SIG-M5 (cell line): ENCODE results near the gene SRGAP3.
A peak's percentile ranks its signal among the peaks of the same experiment; 100 is the strongest.
"Not testable (repeated sequence)": the region's sequence is repeated elsewhere in the genome, so short reads cannot be mapped to it uniquely, and the experiment has no call there.

Source experiments
- DNase-seq: peaks from one replicate; lab custom pipeline; 2025; lab: John Stamatoyannopoulos, UW

The SRGAP3 gene

GRCh38 chr3:9249273-9250192 is at the start of gene SRGAP3:
Gene SRGAP3, minus strand, starts transcription at chr3:9249646. Its CDS starts 695 bp downstream, at chr3:9248951.
- DNase-seq, result peak; percentile 93

- no peak for DNase-seq
Measured at GRCh38 chr3:9298236-9298635, 48.8 kb upstream of the SRGAP3 start.

- DNase-seq, result no peak
Measured at GRCh38 chr3:9296241-9296640, 46.8 kb upstream of the SRGAP3 start.

DNA sequence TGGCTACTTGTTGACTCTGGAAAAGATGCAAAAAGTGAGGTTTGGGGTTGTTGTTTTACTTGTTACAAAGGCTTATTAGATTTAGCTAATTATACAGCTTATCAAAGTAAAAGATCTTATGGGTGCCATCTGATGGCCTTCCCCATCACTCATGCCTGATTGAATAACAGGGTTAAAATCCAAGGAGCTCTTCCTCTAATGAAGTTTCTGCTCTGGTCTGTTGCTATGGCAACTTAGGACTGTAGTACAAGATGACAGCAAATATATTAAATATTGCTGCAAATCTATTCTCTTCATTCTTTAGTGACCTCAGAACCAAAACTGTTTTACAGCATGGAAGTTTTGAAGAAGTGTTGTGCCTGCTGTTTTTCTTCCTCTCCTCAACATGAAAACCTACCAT is 45.6 kb upstream of the SRGAP3 start:
- no peak for DNase-seq

DNA sequence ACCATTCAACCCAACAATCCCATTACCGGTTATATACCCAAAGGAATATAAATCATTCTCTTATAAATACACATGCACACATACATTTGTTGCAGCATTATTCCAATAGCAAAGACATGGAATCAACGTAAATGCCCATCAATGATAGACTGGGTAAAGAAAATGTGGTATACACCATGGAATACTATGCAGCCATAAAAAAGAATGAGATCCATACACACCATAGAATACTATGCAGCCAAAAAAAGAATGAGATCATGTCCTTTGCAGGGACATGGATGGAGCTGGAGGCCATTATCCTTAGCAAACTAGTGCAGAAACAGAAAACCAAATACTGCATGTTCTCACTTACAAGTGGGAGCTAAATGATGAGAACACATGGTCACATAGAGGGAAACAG is 44.5 kb upstream of the SRGAP3 start:
- not testable (repeated sequence) for DNase-seq

DNA sequence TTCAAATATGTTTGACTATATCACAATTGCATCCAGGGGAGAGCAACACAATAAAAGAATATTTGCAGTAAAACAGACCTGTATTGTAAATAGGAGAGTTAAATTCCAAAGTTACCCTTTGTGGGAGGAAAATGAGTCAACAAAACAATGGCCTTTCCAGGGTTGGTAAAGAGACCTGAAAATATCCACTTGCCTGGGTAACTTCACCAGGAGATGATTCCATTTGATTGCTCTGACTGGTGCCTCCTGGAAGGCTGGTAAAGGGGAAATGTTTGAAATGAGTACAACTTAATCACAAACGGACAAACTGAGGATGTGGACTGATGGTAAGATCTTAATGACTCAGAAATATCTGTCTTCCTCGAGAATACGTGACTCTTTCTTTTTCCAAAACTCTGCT is 43.6 kb upstream of the SRGAP3 start:
- no peak for DNase-seq

GRCh38 chr3:9292516-9292915 is 43.1 kb upstream of the SRGAP3 start:
- no peak for DNase-seq

GRCh38 chr3:9291821-9292410 is 42.5 kb upstream of the SRGAP3 start:
- no peak for DNase-seq

GRCh38 chr3:9290566-9290965 is 41.1 kb upstream of the SRGAP3 start:
- no peak for DNase-seq

GRCh38 chr3:9281533-9281932 is 32.1 kb upstream of the SRGAP3 start:
- not testable (repeated sequence) for DNase-seq

DNA sequence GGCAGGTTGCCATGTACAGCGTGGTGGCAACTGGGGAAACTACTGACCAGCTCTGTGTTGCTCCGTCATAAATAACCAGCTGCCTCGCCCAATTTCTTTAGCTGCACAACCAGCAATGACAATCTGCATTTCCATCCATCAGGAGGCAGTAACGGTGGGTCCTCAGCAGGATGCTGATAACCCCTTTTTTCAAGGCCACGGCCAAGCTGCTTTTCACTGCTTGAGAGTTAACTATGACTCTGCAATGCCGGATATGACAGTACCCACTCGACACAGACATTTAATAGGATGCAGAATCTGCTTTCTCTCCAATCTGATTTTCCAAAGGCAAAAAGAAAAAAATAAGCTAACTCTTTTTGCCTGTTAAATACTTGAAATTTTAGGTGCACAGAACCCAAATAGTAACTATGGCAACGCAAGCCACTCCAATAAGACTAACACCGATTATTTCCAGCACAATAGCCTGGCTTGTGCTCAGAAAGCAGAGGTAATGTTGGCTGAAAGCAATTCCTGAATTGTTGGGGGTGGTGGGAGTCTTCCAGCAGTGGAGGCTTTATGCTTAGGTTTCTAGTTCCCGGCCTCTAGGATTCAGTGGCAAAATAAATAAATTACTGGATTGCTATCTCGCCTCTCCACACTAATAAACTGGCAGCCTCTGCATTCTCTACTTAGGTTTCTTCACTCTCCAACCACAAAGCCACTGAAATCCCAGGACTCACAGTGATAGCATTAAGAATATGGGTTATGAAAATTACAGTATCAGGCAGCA is 31.2 kb upstream of the SRGAP3 start:
- DNase-seq, result no peak

GRCh38 chr3:9279966-9280365 is 30.5 kb upstream of the SRGAP3 start:
- DNase-seq, result no peak

DNA sequence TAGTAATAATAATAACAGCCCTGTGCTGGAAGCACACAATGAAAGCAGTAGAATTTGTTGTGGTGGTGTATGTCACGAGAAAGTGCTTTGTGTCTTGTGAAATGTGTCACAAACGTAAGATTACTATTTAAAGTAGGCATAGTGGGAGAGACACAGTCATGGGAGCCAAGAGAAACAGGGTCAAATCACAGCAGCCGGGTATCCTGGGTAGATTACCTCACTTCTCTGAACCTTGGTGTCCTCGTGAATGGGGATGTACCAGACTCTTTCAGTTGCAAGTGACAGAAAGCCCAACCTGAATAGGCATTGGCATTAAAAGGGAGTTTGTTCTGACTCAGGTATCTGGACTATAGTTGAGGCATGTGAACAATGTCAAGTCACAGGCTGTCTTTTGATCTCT is 29.1 kb upstream of the SRGAP3 start:
- DNase-seq, result no peak

DNA sequence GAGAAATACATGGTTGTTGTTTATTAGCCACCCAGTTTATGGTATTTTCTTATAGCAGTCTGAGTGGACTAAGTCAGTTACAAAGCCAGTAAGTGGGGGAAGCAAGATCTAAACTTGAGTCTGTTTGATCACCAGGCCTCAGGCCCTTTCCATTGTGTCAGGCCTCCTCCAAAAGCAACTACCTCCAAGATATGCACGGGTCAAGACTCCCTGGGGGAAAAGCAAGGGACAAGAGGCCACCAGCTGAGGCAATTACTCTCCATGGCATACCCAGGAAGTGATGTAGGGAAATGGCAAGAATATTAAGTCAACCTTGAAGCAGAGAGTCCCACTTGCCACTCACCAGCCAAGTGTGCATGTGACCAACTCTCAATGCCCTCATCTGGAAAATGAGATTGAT is 28.6 kb upstream of the SRGAP3 start:
- no peak for DNase-seq

- DNase-seq, result no peak
Measured at GRCh38 chr3:9276761-9277370, 27.4 kb upstream of the SRGAP3 start.

GRCh38 chr3:9271903-9272302 is 22.5 kb upstream of the SRGAP3 start:
- no peak for DNase-seq

DNA sequence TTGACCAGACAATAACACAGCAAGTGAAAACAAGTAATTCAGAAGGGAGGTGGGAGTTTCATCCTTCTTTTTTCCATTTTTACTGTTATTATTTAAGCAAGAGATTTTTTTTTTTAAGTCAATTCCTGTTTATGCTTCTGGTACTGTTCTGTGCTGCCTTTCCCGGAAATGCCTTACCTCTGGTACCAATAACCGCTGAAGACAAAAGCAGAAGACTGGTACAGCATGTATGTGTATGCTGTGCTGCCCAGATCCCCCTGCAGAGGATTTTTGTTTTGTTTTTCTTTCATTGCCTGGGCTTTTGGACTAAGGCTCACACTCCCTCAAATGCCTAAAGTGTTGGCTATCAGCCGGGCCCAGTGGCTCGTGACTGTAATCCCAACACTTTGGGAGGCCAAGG is 21.3 kb upstream of the SRGAP3 start:
- DNase-seq, result no peak

- no peak for DNase-seq
Measured at GRCh38 chr3:9266716-9267115, 17.3 kb upstream of the SRGAP3 start.

GRCh38 chr3:9260305-9260704 is 10.9 kb upstream of the SRGAP3 start:
- no peak for DNase-seq

- DNase-seq, result no peak
Measured at GRCh38 chr3:9257092-9257491, 7.6 kb upstream of the SRGAP3 start.

DNA sequence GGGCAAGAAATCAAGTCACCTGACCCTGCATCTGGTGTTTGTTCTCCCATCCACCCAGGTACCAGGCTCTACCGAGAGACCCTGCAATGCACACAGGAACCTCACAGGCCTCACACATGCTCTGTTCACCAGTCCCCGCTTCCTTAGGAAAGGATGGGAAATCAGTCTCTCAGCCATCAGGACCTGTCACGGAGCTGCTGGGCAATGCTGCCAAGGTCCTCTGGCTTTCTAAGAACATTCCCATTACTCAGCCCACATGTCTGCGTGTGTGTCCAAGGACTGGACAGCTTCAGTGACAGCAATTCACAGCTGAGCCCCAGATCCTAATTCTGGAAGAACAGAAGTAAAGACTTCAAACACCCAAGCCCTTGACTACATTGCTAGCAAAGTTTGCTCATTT is 6.5 kb upstream of the SRGAP3 start:
- no peak for DNase-seq

DNA sequence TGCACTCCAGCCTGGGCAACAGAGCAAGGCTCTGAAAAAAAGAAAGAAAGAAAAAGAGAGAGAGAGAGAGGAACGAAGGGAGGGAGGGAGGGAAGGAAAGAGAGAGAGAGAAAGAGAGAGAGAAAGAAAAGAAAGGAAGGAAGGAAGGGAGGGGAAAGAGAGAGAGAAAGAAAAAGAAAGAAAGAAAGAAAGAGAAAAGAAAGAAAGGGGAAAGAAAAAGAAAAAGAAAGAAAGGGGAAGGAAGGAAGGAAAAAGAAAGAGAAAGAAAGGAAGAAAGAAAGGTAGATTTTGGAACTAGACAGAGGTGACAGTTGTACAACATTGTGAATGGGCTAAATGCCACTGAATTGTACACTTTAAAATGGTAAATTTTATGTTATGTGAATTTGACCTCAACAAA is 5.3 kb upstream of the SRGAP3 start:
- no peak for DNase-seq
